NCI-H526 (cell line): Measurements from ENCODE around the gene CPT1C.
A peak's percentile ranks its signal among the peaks of the same experiment; 100 is the strongest.
"Not testable (repeated sequence)": the region's sequence is repeated elsewhere in the genome, so short reads cannot be mapped to it uniquely, and the experiment has no call there.

Source experiments
- DNase-seq, 2 experiments: peaks; one replicate each; lab custom pipeline; 2025; lab: John Stamatoyannopoulos, UW

The CPT1C gene

DNA sequence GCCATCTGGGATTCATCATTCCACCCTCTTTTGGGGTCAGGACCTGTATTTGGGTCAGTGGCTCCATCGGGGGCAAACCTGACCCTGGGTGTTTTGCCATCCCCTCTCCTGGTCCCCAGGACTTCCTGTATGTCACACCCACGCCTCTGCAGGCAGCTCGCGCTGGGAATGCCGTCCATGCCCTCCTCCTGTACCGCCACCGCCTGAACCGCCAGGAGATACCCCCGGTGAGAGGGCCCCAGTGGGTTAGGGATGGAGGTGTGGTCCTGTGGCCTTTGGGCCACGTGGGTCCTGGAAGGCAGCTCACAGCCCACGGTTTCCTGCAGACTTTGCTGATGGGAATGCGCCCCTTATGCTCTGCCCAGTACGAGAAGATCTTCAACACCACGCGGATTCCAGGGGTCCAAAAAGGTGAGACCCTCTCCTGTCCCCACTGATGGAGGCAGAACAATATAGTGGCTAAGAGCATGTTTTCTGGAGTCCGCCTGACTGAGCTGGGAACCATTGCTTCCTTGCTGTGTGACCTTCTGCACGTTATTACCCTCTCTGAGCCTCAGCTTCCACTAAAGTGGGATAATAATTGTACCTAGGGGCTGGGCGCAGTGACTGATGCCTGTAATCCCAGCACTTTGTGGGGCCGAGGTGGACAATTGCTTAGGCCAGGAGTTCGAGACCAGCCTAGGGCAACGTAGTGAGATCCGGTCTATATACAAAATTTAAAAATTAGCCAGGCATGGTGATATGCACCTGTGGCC, 14.1 kb downstream of the CPT1C start:
- no peak for DNase-seq

DNA sequence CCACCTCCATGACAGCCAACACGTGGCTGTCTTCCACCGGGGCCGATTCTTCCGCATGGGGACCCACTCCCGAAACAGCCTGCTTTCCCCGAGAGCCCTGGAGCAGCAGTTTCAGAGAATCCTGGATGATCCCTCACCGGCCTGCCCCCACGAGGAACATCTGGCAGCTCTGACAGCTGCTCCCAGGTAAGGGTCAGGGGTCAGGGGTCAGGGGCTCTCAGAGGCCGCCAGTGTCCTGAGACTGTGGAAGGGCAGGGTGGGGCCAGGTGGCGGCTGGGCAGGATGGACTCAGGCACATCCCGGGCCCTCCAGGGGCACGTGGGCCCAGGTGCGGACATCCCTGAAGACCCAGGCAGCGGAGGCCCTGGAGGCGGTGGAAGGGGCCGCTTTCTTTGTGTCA, 15.0 kb downstream of the CPT1C start:
- no peak for DNase-seq

DNA sequence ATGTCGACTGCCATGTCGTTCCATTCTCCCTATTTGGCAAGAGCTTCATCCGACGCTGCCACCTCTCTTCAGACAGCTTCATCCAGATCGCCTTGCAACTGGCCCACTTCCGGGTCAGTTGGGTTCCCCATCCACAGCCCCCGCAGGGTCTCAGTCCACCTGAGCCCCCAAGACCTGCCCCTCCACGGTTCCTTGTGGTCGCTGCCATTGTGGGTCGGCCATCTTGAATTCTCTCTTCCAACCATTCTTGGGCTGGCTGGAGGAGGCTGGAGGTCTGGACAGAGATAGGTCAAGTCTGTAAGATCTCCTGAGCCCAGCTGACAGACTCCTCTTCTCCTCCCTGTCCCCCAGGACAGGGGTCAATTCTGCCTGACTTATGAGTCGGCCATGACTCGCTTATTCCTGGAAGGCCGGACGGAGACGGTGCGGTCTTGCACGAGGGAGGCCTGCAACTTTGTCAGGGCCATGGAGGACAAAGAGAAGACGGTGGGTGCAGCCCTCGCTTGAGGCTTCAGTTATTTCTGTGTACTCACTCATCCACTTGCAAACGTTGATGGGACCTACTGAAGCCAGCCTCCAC, 19.5 kb downstream of the CPT1C start:
- DNase-seq: no peak

DNA sequence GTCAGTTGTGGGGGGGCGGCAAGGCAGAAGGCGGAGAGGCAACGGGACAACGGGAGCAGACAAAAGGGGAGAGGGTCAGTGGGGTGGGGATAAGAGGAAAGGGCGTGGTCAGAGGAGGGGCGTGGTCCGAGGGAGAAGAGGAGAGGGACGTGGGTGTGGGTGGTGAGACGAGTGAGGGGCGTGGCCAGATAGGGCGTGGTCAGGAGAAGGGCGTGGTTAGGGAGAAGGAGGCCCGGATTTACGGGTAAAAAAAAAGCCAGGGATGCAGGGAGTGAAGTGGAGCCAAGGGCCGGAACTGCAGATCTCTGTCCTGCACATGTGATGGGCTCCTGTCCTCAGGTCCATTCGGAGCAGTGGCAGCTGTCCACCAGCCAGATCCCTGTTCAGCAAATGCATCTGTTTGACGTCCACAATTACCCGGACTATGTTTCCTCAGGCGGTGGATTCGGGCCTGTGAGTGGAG, 21.5 kb downstream of the CPT1C start:
- peak in 1 of 2 experiments; percentile 70 for DNase-seq

DNA sequence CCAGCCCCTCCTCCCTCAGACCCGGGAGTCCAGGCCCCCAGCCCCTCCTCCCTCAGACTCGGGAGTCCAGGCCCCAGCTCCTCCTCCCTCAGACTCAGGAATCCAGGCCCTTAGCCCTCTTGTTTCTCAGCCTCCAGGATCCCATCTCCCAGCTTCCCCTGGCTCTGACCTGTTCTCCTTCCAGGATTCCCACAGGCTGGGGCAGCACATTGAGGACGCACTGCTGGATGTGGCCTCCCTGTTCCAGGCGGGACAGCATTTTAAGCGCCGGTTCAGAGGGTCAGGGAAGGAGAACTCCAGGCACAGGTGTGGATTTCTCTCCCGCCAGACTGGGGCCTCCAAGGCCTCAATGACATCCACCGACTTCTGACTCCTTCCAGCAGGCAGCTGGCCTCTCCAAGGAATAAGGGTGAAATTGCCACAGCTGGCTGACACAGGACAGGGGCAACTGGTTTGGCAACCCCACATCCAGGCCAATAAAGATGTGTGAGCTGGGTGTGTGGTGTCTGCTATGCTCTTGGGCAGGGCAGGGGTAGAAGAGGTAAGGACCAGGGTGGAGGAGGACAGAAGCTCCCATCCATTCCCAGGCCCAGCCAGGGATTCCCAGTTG, 22.4 kb downstream of the CPT1C start:
- no peak for DNase-seq

GRCh38 chr19:49716154-49716553, 25.2 kb downstream of the CPT1C start:
- no peak for DNase-seq

GRCh38 chr19:49718511-49718910, 27.6 kb downstream of the CPT1C start:
- no peak for DNase-seq

- no peak for DNase-seq
Observed at GRCh38 chr19:49718991-49719390, 28.1 kb downstream of the CPT1C start.

- DNase-seq: not testable (repeated sequence)
Observed at GRCh38 chr19:49719420-49719819, 28.5 kb downstream of the CPT1C start.

DNA sequence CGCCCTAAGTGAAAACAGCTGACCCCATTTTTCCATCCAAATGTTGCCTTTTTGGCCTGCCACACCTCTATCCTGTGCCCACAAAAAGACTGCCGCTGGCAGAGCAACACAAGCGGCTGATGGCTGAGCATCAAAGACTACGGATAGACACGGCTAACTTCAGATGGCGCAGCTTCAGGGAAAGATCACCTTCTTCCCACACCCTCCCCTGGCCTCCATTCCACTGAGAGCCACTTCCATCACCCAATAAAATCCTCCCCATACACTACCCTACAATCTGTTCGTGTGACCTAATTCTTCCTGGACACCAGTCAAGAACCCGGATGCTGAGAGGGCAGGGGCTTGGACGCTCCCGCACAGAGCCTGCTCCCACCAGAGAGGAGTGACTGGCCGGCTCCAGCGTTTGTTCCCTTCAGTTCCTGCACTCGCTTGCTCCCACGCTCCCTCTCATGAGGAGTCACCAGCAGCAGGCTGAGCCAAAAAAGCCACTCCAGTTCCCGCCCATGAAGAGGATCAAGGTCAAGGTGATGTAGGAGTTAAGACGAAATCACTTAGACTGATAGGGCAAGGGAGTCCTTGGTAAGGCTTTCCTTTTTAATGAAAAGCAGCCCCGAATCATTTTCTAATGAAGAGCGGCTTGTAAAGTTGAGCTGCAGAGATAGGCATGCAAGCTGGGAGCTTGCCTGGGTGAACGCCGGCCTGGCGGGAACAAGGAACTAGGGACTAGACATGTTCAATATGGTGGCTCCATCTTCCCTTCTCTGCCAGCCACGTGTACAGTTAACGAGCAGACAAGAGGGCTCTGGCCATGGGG, 36.5 kb downstream of the CPT1C start:
- no peak for DNase-seq

DNA sequence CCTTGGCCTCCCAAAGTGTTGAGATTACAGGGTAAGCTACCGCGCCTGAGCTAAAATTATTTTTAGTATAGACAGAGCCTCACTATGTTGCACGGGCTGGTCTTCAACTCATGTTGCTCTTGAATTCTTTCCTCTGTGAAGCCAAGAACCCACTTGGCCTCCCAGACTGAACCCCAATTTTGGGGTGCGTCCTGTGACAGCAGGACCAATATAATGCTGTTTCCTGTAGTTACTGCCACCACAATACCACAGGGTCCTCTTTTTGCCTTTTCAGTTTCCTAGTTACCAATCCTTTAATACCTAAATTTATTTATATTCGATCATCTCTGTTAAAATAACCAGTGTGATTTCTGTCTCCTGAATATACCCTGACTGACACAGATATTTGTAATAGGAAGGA, 39.2 kb downstream of the CPT1C start:
- DNase-seq: no peak

- no peak for DNase-seq
Observed at GRCh38 chr19:49738268-49738667, 47.4 kb downstream of the CPT1C start.

DNA sequence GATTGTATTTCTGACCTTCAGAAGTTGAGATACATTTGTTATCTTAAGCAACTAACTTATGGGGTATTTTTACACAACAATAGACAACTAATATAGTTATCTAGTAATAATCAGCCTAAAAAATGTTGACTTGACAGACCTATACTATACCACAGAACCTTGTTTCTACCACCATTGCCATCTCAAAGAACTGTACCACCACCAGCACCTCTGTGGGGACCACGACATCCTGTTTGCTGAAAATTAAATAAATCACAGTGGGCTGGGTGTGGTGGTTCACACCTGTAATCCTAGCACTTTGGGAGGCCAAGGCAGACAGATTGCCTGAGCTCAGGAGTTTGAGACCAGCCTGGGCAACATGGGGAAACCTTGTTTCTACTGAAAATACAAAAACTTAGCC, 48.2 kb downstream of the CPT1C start:
- no peak for DNase-seq

GRCh38 chr19:49739933-49740332, 49.0 kb downstream of the CPT1C start:
- no peak for DNase-seq

DNA sequence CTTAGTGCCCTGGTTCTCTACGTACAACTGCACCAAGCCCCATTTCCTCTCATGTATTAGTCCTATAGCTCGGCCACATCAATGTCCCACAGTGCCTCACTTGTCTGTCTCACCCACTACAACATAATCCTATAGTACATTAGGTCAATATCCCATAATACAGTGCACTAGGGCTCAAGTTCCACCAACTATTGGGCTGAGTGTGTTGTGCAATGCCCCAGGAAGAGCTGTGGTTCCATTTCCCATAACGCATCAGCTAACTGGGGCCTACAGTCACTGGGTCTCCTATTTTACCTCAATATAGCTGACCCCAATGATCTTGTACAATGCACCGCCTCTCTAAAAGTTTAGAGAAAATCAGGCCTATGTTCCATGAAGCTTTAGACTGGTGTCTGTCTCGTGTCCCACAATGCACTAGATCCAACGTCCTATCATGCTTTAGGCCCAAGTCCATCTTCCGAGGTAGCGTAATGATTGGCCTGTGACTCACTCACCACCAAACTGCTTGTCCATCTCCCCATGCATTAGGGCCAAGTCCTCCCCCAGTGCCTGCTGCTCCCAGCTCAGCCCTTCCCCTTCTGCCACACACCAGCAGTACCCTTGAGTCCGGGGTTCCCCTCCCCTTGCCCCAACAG, 50.4 kb downstream of the CPT1C start:
- DNase-seq: no peak

- no peak for DNase-seq
Observed at GRCh38 chr19:49744946-49745381, 54.0 kb downstream of the CPT1C start.

DNA sequence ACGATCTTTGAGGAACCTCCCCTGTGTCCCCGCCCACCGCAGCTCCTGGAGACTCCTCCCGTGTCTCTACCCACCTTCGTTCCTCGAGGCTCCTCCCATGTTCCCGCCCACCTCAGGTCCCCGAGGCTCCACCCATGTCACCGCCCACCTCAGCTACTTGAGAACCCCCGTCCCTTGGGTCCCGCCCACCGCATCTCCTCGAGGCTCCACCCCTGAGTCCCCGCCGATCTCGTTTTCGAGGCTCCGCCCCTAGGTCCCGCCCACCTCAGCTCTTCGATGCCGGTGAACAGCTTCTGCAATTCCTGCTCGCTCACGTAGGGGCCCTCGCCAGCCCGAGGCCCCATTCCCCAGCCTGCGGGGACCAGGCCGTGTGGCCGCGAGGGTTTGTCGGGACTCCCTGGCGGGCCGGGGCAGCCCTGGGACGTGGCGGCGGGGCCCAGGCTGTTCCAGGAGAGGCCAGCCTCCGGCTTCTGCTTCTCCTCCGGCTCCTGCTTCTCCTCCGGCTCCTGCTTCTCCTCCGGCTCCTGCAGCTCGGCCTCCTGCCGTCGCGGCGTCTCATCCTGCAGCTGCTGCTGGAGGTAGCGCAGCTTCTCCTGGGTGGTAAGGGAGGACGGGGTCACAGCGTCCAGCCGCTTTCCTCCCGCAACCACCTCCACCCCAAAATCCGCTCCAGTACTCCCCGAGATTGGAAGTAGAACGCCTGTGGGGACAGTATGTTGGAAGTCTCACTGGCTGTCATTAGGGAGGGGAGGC, 55.5 kb downstream of the CPT1C start:
- DNase-seq: peak; percentile 69 to 92

- DNase-seq: peak in 1 of 2 experiments; percentile 15
Observed at GRCh38 chr19:49749055-49749716, 58.3 kb downstream of the CPT1C start.

DNA sequence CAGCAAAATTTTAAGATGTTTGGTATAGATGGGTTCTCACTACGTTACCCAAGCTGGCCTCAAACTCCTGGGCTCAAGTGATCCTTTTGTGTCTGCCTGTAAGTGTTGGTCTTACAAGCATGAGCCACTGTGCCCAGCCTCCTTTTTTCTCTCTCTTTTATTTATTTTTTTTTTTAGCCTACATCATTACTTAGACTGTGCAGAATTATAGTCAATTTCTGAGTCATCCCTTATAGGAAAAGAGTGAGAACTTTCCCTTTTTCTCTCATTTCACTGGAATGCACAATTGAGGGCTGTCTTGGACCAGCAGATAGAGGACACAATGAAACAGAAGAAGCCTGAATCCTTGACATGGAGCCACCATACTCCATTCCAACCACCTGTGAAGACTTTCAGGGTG, 58.9 kb downstream of the CPT1C start:
- DNase-seq: no peak

- no peak for DNase-seq
Observed at GRCh38 chr19:49752701-49753100, 61.8 kb downstream of the CPT1C start.

DNA sequence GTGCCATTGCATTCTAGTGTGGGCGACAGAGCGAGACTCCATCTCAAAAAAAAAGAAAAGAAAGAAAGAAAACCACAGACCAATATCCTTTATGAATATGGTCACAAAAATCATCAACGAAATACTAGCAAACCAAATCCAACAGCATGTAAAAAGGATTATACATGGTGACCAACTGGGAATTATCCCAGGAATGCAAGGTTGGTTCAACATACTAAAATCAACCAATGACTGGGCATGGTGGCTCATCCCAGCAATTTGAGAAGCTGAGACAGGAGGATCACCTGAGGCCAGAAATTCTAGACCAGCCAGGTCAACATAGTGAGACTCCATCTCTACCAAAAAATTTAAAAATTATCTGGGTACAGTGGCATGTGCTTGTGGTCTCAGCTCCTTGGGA, 65.0 kb downstream of the CPT1C start:
- DNase-seq: no peak
